Suprapubic skin (tissue), 4 donors: ENCODE results near the gene CFAP92. TPM values are rescaled to one million over a fixed set of nuclear protein-coding genes. Genes with fewer than 3 reads are reported as not detected.

Experiments
- DNase-seq, 2 donors: peaks; one replicate each; pipeline ENCODE4 v3.0.0-alpha.2; 2019; ENCODE audit warnings: low spot score in 2 of 2
- H3K27ac ChIP-seq: fragments of 200-600 bp; sonication (generic); one replicate; pipeline ENCODE4 v1.5.1; 2019
- H3K27me3 ChIP-seq: fragments of 200-600 bp; sonication (generic); one replicate; pipeline ENCODE4 v1.5.1; 2019
- H3K36me3 ChIP-seq: fragments of 200-600 bp; sonication (generic); one replicate; pipeline ENCODE4 v1.5.1; 2019
- H3K4me1 ChIP-seq: fragments of 200-600 bp; sonication (generic); one replicate; pipeline ENCODE4 v1.5.1; 2019
- H3K4me3 ChIP-seq: fragments of 200-600 bp; sonication (generic); one replicate; pipeline ENCODE4 v1.5.1; 2019; ENCODE audit warnings: mild to moderate bottlenecking
- H3K9me3 ChIP-seq: fragments of 200-600 bp; sonication (generic); one replicate; pipeline ENCODE4 v1.5.1; 2019
- CTCF ChIP-seq, 2 donors: fragments of 200-600 bp in 1 of 2; fragments of 450-650 bp in 1 of 2; sonication (generic) in 1 of 2; IDR thresholded peaks; one replicate each; pipeline ENCODE4 v1.5.1; 2016 to 2019; ENCODE audit warnings: antibody characterized with exemption in 2 of 2, mild to moderate bottlenecking in 1 of 2, moderate library complexity in 1 of 2
- EP300 ChIP-seq: sonication (generic); formaldehyde crosslinking; IDR thresholded peaks from one replicate; pipeline ENCODE4 v1.6.1; 2017; ENCODE audit warnings: antibody characterized with exemption
- POLR2A ChIP-seq, 2 donors: fragments of 450-650 bp; IDR thresholded peaks; one replicate each; pipeline ENCODE4 v1.6.1; 2017; ENCODE audit warnings: antibody characterized with exemption in 2 of 2, mild to moderate bottlenecking in 2 of 2, moderate library complexity in 2 of 2
- POLR2AphosphoS5 ChIP-seq, 3 donors: sonication (generic); formaldehyde crosslinking; IDR thresholded peaks; one replicate each; pipeline ENCODE4 v1.6.1; 2017; ENCODE audit warnings: antibody characterized with exemption in 3 of 3
- WGBS: methylation state at CpG from one replicate; pipeline ENCODE4 v1.1.5; 2018; 5-methylcytosine and 5-hydroxymethylcytosine counted together
- total RNA-seq, 4 donors: library from RNA; depleted of rRNA; stranded (reverse); fragments of >200 nt; gene quantifications; one replicate each; pipeline ENCODE4 v1.1.0, GENCODE V29; 2016

CFAP92 gene
- total RNA-seq, 4 donors from 2014 or later, result 0.11 to 1.7 (median 0.87) TPM

- Histone ChIP-seq H3K27me3 (no peaks in the 10 kb centered on the region), H3K4me3 (no peak overlapping the region), H3K27ac (no peak overlapping the region), H3K9me3 (no peaks in the 10 kb centered on the region), H3K36me3 (peaks cover 98% of the 10 kb centered on the region), H3K4me1 (no peaks in the 10 kb centered on the region)
- DNase-seq, result no peak
- TF ChIP-seq EP300, result no peak
- TF ChIP-seq POLR2AphosphoS5 (IDR thresholded peaks at IDR 0.05), result no peak
- TF ChIP-seq CTCF (IDR thresholded peaks at IDR 0.05), result no peak
- no peak for TF ChIP-seq POLR2A (IDR thresholded peaks at IDR 0.05)
- 20% methylated on average over 1 of the region's 12 CpGs for WGBS
Measured at GRCh38 chr3:128903501-128903900, 90.4 kb downstream of the CFAP92 start.

GRCh38 chr3:128902426-128902825 lies 91.5 kb downstream of the CFAP92 start:
- WGBS, result 89% methylated on average over 9 of the region's 9 CpGs
- H3K36me3 ChIP-seq, result peaks cover 98% of the 10 kb centered on the region
- H3K9me3 ChIP-seq, result no peaks in the 10 kb centered on the region
- no peaks in the 10 kb centered on the region for H3K27me3 ChIP-seq
- no peak overlapping the region for H3K27ac ChIP-seq
- no peaks in the 10 kb centered on the region for H3K4me1 ChIP-seq
- no peak for TF ChIP-seq POLR2A (IDR thresholded peaks at IDR 0.05)
- TF ChIP-seq POLR2AphosphoS5 (IDR thresholded peaks at IDR 0.05), result no peak
- no peak for TF ChIP-seq CTCF (IDR thresholded peaks at IDR 0.05)
- TF ChIP-seq EP300, result no peak
- no peak for DNase-seq
- H3K4me3 ChIP-seq, result no peak overlapping the region

- no peaks in the 10 kb centered on the region for H3K4me1 ChIP-seq
- H3K27me3 ChIP-seq, result no peaks in the 10 kb centered on the region
- no peak for DNase-seq
- TF ChIP-seq CTCF (IDR thresholded peaks at IDR 0.05), result no peak
- no peak for TF ChIP-seq POLR2AphosphoS5 (IDR thresholded peaks at IDR 0.05)
- no peak for TF ChIP-seq POLR2A (IDR thresholded peaks at IDR 0.05)
- no peak for TF ChIP-seq EP300
- H3K27ac ChIP-seq, result no peak overlapping the region
- 83% methylated on average over 11 of the region's 11 CpGs for WGBS
- no peak overlapping the region for H3K4me3 ChIP-seq
- H3K9me3 ChIP-seq, result no peaks in the 10 kb centered on the region
- peaks cover 78% of the 10 kb centered on the region for H3K36me3 ChIP-seq
Measured at GRCh38 chr3:128895843-128896697, 97.8 kb downstream of the CFAP92 start.

- Histone ChIP-seq H3K27me3 (no peaks in the 10 kb centered on the region), H3K4me3 (no peak overlapping the region), H3K36me3 (peaks cover 53% of the 10 kb centered on the region), H3K27ac (no peak overlapping the region), H3K9me3 (no peaks in the 10 kb centered on the region), H3K4me1 (no peaks in the 10 kb centered on the region)
- TF ChIP-seq POLR2AphosphoS5 (IDR thresholded peaks at IDR 0.05), result no peak
- TF ChIP-seq CTCF (IDR thresholded peaks at IDR 0.05), result no peak
- no peak for TF ChIP-seq EP300
- no peak for TF ChIP-seq POLR2A (IDR thresholded peaks at IDR 0.05)
- no peak for DNase-seq
- WGBS, result 88% methylated on average over 7 of the region's 7 CpGs
Measured at GRCh38 chr3:128889139-128889894, 104.6 kb downstream of the CFAP92 start.

GRCh38 chr3:128884992-128885391 lies 108.9 kb downstream of the CFAP92 start:
- no peak for DNase-seq
- no peaks in the 10 kb centered on the region for H3K27me3 ChIP-seq
- TF ChIP-seq EP300 (no peak), POLR2AphosphoS5 (IDR thresholded peaks at IDR 0.05) (no peak), POLR2A (IDR thresholded peaks at IDR 0.05) (no peak), CTCF (IDR thresholded peaks at IDR 0.05) (no peak)
- 91% methylated on average over 1 of the region's 1 CpG for WGBS
- H3K36me3 ChIP-seq, result peaks cover 38% of the 10 kb centered on the region
- no peak overlapping the region for H3K27ac ChIP-seq
- H3K9me3 ChIP-seq, result no peaks in the 10 kb centered on the region
- peaks cover 32% of the 10 kb centered on the region for H3K4me1 ChIP-seq
- no peak overlapping the region for H3K4me3 ChIP-seq
